ENCODE results near the gene HOXD13.
A peak's percentile ranks its signal among the peaks of the same experiment; 100 is the strongest.

HOXD13 gene

GRCh38 chr2:176122683-176123410 is 30.3 kb downstream of the HOXD13 start, which contains the start of gene HOXD9:
HOXD9 (plus strand) TSS chr2:176122719; CDS start chr2:176122769, 50 bp downstream.
- no peak for DNase-seq

- no peak for DNase-seq
Measured at GRCh38 chr2:176123411-176124109, 31.0 kb downstream of the HOXD13 start.

GRCh38 chr2:176124110-176124946 is 31.8 kb downstream of the HOXD13 start:
- DNase-seq: no peak

DNA sequence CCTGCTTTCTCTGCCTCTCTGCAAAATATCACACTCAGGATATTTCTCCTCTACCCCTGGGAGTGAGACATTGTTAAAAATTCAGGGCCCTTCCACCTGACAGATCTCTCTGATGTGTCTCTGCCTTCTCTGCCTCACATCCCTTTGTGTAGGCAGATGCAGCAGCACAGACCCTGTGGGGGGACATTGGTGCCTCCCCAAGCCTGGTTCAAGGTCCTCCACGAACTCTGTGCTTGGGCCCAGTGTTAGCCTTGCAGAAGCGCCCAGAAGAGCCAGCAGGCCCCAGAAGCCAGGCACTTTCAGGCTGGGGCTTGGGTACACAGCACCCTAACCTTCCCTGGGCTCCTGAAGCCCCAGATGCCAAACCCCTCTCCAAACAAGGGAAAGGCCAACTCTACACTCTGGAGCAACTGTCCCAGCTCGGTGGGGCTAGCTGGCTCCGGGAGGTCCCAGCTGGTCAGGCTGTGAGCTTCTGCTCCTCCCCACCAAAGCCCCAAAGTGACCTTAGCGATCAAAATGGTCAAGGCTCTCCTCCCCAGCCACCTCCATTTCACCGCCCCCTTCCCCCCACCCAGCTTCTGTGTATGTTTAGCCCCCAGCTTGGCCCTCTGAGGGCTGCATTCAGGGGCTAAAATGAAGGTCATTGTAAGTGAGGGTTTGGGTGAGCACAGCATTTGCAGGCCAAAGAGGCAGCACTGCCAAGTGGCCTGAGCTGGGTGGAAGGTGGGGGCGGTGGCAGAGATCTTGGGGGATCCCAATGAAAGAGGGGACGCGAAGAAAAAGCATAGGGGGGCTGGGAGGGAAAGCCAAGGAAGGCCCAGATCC is 32.6 kb downstream of the HOXD13 start:
- no peak for DNase-seq

- no peak for DNase-seq
Measured at GRCh38 chr2:176125772-176126054, 33.2 kb downstream of the HOXD13 start.

DNA sequence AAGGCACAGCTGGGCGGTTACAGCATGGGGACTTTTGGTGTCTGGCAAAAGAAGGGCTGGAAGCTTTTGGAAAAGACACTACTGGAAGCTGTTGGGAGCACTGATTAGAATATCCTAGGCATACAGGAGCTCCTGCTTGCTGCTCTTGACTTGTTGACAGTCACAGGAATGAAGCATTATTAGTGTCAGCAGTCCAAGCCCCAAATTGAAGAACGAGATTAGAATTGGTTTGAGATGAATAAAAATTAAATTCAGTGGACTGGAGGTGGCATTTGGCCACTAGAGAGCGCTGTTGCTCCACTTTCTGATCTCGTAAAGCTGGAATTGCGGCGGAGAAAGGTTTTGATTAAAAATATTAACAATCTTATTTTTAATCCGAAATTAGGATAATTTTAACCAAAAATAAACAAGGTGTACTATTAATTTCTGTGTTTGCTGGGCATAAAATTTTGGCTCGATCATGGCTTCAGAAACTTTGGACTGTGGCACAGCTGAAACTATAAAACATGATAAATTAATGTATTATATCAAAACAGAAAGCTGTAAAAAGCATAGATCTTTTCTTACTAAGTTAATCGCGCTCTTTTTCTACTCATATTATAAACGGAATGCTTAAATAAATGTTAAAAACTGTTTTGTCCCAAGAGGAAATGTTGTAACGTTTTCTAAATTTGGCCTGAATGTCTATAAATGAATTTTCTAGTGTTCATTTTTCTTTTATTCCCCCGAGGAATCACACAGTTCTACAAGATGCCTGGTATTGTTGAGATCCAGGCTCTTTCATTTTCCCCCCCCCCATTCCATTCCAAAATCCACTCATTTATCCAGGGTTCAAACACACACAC is 34.6 kb downstream of the HOXD13 start:
- peak; percentile 68 for DNase-seq

- DNase-seq: no peak
Measured at GRCh38 chr2:176127774-176128072, 35.2 kb downstream of the HOXD13 start.

GRCh38 chr2:176128172-176128981 is 35.9 kb downstream of the HOXD13 start:
- DNase-seq: no peak

DNA sequence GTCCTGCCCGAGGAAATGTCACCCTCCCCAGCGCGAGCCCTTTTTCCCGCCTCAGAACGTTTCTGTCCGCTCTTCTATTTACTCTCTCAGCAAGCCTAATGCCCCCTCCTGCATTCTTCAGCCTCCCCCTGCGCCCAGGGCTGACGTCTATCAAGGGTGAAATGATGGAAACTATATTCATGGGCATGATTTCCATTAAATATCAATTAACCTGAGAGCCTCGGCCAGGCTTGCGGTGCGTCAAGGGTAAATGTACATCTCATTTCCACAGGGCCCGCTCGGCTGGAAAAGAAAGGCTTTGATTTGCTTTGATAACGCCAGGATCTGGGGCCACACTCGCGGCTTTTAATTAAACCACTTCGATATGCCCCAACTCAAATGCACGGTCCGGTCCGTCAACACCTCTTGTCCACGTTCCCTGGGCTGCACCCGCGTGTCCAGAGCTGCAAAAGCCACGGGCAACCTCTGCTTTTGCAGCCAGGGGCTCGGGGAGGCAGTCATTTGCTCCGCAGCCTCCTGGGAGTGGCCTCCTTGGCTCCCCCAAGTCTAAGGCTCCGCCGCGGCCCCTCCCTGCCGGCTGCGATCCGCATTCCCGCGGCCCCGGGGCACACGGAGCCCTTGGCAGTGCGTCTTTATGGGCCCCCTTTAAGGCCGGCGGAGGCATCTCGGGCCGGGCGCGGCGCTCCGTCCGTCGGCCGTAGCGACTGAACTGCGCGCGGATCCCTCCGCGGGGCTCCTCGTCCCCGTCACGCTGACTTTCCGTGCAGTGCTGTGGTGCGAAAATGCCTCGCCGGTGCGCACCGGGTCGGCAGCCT is 36.7 kb downstream of the HOXD13 start, which contains the start of gene HOXD8:
Gene HOXD8 (plus strand): TSS at position 724 of the 815 bp plus-strand sequence. CDS start 662 bp downstream, outside the sequence.
- DNase-seq: no peak

DNA sequence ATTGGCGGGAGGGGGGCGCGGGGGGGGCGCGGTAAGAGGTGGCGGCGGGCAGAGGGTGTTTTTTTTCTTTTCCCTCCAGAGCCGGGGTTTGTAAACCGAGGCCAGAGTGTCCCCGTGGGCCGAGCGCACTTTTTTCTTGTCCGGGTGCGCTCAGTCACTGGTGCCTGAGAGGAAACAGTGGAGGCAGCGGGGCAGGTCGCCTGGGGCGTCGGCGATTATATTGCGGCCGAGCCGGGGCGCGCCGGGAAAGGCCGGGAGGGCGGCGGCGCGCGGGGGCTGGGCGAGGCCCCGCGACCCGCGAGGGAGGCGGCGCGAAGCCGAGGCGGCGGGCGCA is 37.3 kb downstream of the HOXD13 start:
- DNase-seq: no peak

DNA sequence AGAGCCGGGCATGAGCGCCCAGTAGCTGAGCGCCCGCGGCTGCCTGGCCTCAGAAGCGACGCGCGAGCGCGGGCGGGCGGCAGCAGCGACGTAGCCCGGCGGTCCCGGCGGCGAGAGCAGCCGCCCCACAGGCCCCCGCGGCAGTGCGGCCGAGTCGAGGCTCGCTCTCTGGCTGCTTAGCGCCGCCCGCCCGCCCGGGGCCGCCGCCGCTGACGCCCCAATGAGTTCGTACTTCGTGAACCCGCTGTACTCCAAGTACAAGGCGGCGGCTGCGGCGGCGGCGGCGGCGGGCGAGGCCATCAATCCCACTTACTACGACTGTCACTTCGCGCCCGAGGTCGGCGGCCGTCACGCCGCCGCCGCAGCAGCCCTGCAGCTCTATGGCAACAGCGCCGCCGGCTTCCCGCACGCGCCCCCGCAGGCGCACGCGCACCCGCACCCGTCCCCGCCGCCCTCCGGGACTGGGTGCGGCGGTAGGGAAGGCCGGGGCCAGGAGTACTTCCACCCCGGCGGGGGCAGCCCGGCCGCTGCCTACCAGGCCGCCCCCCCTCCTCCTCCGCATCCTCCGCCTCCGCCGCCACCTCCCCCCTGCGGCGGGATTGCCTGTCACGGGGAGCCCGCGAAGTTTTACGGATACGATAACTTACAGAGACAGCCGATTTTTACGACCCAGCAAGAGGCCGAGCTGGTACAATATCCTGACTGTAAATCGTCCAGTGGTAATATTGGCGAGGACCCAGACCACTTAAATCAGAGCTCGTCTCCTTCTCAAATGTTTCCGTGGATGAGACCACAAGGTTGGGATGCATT is 37.8 kb downstream of the HOXD13 start:
- DNase-seq: no peak

DNA sequence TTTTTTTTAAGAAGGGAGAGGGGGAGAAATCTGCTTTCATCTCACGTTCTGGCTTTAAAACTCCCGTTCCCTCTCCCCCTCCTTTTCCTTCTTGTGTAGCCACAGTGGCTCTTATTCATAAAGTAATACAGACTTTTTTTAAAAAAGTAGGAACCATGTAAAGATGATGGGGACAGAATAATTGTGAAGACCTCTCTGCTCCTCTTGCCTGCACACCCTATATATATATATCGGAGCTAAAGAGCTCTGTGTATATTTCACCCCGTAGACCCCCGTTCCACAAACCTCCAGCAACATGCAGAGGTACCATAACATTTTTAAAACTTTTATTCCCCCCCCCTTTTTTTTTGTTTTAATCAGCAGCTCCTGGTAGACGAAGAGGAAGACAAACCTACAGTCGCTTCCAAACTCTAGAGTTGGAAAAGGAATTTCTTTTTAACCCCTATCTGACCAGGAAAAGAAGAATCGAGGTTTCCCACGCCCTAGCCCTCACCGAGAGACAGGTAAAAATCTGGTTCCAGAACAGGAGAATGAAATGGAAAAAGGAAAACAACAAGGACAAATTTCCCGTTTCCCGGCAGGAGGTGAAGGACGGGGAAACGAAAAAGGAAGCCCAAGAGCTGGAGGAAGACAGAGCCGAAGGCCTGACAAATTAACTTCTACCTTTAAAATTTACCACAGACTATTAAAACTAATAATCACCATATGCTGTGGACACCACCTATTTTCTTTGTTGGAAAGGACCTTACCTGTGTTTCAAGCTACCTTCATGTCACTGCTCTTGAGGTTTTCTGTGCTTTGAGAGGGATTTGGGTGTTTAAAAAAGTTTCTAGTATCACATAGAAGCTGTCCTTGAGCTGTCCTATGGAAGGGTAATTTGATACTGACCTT is 38.7 kb downstream of the HOXD13 start:
- DNase-seq: no peak

- no peak for DNase-seq
Measured at GRCh38 chr2:176131848-176132158, 39.3 kb downstream of the HOXD13 start.

- no peak for DNase-seq
Measured at GRCh38 chr2:176132205-176133171, 40.0 kb downstream of the HOXD13 start.

DNA sequence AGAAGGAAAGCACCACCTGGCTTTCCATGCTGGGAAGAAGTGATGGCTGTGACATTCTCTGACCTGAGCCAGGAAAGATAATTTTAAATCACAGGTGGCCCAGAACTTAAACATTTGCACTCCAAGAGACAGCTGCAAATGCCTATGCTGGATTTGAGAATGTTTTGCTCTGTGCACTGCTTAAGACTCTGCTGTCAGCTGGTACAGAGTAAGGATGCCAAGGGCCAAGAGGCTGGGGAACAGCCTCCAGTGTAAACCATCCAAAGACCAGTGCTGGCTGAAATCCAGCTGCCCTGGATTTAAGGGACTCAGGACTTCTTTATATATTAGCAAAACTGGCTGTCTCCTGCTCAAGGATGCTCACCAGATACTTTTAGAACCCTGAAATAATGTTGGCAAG is 40.9 kb downstream of the HOXD13 start:
- DNase-seq: no peak

- DNase-seq: no peak
Measured at GRCh38 chr2:176134035-176134434, 41.5 kb downstream of the HOXD13 start.

GRCh38 chr2:176135035-176135440 is 42.5 kb downstream of the HOXD13 start:
- DNase-seq: no peak
